ENCODE measurements around the gene ZNF865. TPM values are rescaled to one million over a fixed set of nuclear protein-coding genes. Genes with fewer than 3 reads are reported as not detected.

Gene ZNF865
- polyA plus RNA-seq, 1 experiment = 0.88 TPM

GRCh38 chr19:55597501-55597921, 7.9 kb upstream of the ZNF865 start:
- no peak for DNase-seq (ENCODE audit: low read depth, low spot score)
- TF ChIP-seq CTCF (IDR thresholded peaks at IDR 0.05; ENCODE audit: low read depth, low read length) = no peak
- no peak overlapping the region for H3K27ac ChIP-seq (ENCODE audit: low read depth, low read length)
- ChIA-PET CTCF (no interaction called here), POLR2A (interaction anchor here (2.2 kb wide), 1 partner anchor 10 kb away, joined by 9 read pairs; no protein-coding TSS in a partner anchor)
- no peak overlapping the region for H3K4me3 ChIP-seq (ENCODE audit: low read depth, low read length)
- peaks cover 7% of the 10 kb centered on the region; the same call in 1 of the 2 replicates for H3K9me3 ChIP-seq (ENCODE audit: control insufficient read depth, insufficient read depth, low read length)
- H3K27me3 ChIP-seq (ENCODE audit: control insufficient read depth, insufficient read depth, low read length) = no peaks in the 10 kb centered on the region

GRCh38 chr19:55598034-55598433, 7.4 kb upstream of the ZNF865 start:
- no peak for DNase-seq (ENCODE audit: low read depth, low spot score)
- Histone ChIP-seq H3K27ac (ENCODE audit: low read depth, low read length) (no peak overlapping the region), H3K27me3 (ENCODE audit: control insufficient read depth, insufficient read depth, low read length) (no peaks in the 10 kb centered on the region), H3K9me3 (ENCODE audit: control insufficient read depth, insufficient read depth, low read length) (peaks cover 13% of the 10 kb centered on the region; the same call in 1 of the 2 replicates), H3K4me3 (ENCODE audit: low read depth, low read length) (no peak overlapping the region)
- ChIA-PET POLR2A (interaction anchor here (1.8 to 2.2 kb wide), 4 partner anchors 11 to 111 kb away, joined by 6 to 9 read pairs (median 8); partner anchors contain the start of gene ZNF784), CTCF (no interaction called here)
- no peak for TF ChIP-seq CTCF (IDR thresholded peaks at IDR 0.05; ENCODE audit: low read depth, low read length)

GRCh38 chr19:55598719-55599467, 6.6 kb upstream of the ZNF865 start:
- POLR2A ChIA-PET = interaction anchor here (0.6 to 2.2 kb wide), 23 partner anchors 9 to 1410 kb away, joined by 3 to 11 read pairs (median 5); partner anchors contain the start of genes MBOAT7, PPP6R1, UBE2S and ZNF579
- no peak for TF ChIP-seq CTCF (IDR thresholded peaks at IDR 0.05; ENCODE audit: low read depth, low read length)
- Histone ChIP-seq H3K27ac (ENCODE audit: low read depth, low read length) (peak overlapping the region; percentile 94), H3K4me3 (ENCODE audit: low read depth, low read length) (peak overlapping the region; percentile 87), H3K9me3 (ENCODE audit: control insufficient read depth, insufficient read depth, low read length) (peaks cover 14% of the 10 kb centered on the region; the same call in 1 of the 2 replicates), H3K27me3 (ENCODE audit: control insufficient read depth, insufficient read depth, low read length) (no peaks in the 10 kb centered on the region)
- CTCF ChIA-PET = interaction anchor here (0.6 to 1.8 kb wide), 4 partner anchors 12 to 511 kb away, joined by 3 to 10 read pairs (median 4); no protein-coding TSS in a partner anchor
- DNase-seq (ENCODE audit: low read depth, low spot score) = peak; percentile 89

GRCh38 chr19:55599468-55599841, 6.0 kb upstream of the ZNF865 start, which contains the start of gene FIZ1:
Gene FIZ1 (minus strand): TSS chr19:55599517. CDS start chr19:55597865, 1,652 bp downstream.
- peaks cover 16% of the 10 kb centered on the region; the same call in 1 of the 2 replicates for H3K9me3 ChIP-seq (ENCODE audit: control insufficient read depth, insufficient read depth, low read length)
- CTCF ChIA-PET = interaction anchor here (0.6 to 1.8 kb wide), 4 partner anchors 12 to 511 kb away, joined by 3 to 10 read pairs (median 4); no protein-coding TSS in a partner anchor
- POLR2A ChIA-PET = interaction anchor here (0.6 to 2.2 kb wide), 24 partner anchors 9 to 1410 kb away, joined by 3 to 10 read pairs (median 5); partner anchors contain the start of genes MBOAT7, PPP6R1, UBE2S and ZNF579
- DNase-seq (ENCODE audit: low read depth, low spot score) = peak; percentile 98
- H3K4me3 ChIP-seq (ENCODE audit: low read depth, low read length) = peak within 1 kb of the TSS; percentile 87
- TF ChIP-seq CTCF (IDR thresholded peaks at IDR 0.05; ENCODE audit: low read depth, low read length) = no peak
- H3K27ac ChIP-seq (ENCODE audit: low read depth, low read length) = peak within 1 kb of the TSS; percentile 94
- H3K27me3 ChIP-seq (ENCODE audit: control insufficient read depth, insufficient read depth, low read length) = no peaks in the 10 kb centered on the region

Data from AG04450 (cell line).